Right renal cortex interstitium (tissue), 3 donors: ENCODE measurements around the gene IFT88. TPM values are rescaled to one million over a fixed set of nuclear protein-coding genes. Genes with fewer than 3 reads are reported as not detected.
A peak's percentile ranks its signal among the peaks of the same experiment; 100 is the strongest.

Source experiments
- DNase-seq, 3 donors: peaks; one replicate each; pipeline ENCODE4 v3.0.0-alpha.2; 2013; ENCODE audit warnings: low read depth in 3 of 3, low spot score in 2 of 3
- polyA plus RNA-seq, 3 donors: library from polyadenylated mRNA; unstranded; fragments of 120-200 nt; gene quantifications; one replicate each; pipeline ENCODE4 v1.2.1, GENCODE V29; 2013; ENCODE audit not compliant: insufficient read length in 3 of 3

The IFT88 gene
- polyA plus RNA-seq, 3 donors, result 39.1 to 41.4 (median 39.5) TPM

DNA sequence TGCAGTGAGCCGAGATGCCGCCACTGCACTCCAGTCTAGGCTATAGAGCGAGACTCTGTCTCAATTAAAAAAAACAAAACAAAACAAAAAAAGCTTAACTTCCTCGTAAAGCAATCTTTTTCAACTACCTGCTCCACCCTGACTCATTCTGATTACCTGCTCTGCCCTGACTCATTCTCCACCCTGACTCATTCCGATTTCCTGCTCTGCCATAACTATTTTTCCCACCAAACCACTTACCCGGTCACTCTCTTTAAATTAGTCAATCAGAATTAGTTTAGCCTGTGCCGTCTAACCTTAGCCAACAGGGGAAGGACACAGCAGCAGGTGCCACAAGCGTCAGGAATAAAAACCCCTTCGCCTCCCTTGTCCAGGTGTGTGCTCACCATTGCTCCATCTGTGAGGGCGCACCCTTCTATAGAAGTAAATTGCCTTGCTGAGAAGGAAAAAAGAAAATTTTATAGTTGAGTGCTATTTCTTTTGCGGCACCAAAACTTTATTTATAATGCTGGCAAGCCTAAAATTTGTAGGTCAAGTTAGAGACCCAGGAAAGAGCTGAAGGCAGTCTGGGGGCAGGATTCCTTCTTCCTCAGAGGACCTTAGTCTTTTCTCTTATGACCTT lies 1.7 kb upstream of the IFT88 start:
- no peak for DNase-seq

DNA sequence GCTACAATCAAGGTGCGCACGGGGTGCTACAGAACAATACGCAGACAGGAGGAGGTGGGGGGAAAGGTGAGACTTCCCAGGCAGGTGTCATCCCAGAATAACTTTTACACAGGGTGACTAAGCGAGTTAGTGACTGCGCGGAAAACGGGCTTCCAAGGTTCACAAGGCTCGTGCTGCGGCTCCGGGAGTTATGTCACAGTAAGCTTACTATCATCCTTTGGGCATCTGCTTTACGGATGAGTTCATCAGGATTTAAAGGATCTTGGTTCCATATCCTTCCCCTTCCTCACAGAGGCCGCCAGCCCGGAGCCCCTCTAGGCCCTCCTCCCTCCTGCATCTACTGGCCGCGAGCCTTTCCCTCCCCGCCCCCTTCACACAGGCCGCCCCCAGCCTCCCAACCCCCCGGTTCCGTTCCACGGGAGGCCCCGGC lies 474 bp upstream of the IFT88 start:
- DNase-seq, result peak; percentile 50 to 67 (median 63)

DNA sequence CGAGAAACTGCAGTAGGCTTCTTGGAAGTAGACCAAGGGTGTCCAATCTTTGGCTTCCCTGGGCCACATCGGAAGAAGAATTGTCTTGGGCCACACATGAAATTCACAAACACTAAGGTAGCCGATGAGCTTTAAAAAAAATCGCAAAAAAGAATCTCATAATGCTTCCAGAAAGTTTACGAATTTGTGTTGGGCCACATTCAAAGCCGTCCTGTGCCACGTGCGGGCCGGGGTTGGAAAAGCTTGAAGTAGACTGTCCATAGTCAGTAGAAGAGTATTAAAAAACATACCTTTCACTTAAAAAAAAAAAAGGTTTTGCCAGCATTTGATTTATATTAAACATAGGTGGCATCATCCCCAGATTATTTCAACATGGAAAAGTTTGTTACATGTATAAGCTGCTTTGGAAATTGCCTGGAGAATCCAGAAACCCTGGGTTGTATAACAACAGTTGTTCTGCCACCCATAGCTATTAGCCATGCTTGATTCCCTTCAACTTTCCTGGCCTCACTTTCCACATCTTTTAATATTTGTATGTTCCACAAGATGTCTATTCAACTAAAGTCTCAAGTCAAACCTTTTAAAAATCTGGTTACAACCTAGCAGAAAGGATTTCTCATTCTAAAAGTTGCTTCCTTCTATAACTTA lies 1.0 kb downstream of the IFT88 start:
- DNase-seq, result no peak

DNA sequence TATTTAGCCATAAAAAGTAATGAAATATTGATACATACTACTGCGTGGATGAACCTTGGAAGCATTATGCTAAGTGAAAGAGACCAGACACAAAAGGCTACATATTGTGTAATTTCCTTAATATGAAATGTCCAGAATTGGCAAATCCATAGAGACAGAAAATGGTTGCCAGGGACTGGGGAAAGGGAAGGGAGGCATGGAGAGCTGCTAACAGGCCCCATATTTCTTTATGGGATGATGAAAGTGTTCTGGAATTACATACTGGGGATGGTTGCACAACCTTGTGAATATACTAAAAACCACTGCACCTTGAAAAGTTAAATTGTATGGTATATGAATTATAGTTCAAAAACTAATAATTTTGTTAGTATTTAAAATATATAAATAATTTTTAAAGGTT lies 3.6 kb downstream of the IFT88 start:
- no peak for DNase-seq

DNA sequence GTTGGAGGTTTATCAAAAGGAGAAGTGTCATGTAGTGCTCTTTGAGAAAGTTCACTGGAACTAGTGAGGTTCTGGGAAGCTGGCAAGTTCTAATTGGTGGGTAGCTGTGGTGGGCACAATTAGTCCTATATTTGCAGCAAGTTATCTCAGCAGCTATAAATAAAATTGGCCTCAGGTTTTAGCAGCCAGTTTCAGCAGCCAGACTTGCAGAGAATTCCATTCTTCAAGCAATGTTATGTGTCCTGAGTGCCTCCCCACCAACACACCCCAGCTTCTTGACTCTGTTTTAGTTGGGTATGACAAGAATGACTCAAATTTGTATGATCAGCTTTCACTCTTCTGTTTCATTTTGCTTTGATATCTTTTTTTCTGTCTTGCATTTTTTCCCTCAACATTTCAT lies 4.7 kb downstream of the IFT88 start:
- no peak for DNase-seq

DNA sequence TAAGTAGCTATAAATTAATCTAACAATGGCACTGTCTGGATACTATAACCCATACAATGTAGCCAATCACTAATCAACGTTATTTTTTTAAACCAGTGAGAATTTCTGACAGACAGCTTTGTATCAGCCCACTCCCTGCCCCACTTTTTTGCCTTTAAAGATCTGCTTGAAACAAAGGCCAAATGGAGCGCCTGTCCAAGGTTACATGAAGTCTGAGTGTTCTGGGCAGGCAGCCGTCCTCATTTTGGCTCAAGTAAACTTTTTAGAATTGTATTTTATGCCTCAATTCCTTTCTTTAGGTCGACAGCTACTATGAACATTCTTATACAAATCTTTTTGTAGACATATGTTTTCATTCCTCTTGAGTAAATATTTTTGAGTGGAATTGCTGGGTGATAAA lies 6.2 kb downstream of the IFT88 start:
- DNase-seq, result no peak

DNA sequence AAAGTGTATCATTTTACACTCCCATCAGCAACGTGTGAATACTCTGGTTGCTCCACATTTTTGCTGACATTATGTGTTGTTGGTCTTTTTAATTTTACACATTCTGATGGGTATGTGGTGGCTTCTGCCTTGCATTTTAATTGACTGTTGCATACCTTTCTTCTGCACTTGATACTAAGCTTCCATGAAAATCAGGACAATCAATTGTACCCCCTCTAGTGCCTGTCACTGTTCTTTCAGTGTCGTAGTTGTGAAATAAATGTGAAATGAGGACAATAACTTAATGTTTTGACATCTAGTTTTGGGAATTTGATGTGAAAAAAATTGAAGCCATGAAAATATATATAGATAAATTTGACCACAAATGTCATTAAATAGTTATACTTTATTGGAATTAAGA lies 6.7 kb downstream of the IFT88 start:
- DNase-seq, result no peak

DNA sequence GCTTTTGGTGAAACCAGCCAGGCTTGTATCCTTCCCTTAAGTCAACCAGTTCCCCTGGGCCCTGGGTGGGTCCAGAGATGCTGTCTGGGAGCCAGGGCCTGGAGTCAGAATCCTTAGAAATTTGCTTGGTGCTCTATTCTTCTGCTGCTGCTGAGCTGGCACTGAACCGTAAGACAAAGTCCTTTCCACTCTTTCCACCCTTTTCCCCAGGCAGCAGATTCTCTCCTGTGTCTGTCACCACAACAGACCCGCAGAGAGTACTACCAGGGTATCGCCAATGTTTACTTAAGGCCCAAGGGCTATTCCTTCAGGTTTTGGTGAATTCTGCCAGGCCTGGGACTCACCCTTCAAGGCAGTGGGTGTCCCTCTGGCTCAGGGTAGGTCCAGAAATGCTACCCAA lies 12.2 kb downstream of the IFT88 start:
- no peak for DNase-seq

DNA sequence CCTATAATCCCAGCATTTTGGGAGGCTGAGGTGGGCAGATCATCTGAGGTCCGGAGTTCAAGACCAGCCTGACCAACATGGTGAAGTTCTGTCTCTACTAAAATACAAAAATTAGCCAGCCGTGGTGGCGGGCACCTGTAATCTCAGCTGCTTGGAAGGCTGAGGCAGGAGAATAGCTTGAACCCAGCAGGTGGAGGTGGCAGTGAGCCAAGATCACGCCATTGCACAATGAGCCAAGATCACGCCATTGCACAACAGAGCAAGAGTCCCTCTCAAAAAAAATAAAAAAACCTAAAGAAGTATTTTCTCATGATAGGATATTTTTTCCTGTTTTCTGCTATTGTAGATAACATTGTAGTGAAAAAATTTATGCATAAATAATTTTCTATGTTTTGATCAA lies 13.3 kb downstream of the IFT88 start:
- DNase-seq, result no peak

DNA sequence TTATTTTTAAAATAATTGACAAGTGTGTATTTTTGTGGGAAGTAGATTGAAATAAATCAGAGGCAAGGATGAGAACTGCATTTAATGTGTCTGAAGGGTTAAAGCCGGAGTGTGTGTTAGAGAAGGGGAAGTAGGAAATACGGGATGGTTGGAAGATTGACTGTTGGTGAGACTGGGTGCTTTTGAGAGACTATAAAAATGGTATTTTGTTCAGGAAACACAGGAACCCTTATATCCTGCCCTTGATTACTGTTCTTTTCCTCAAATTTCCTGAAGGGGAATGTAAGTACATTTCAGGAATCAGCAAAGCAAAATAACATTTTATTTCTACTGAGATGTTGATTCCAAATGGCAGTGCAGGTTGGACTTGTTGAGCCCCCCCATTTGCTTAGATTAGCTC lies 15.1 kb downstream of the IFT88 start:
- DNase-seq, result no peak

DNA sequence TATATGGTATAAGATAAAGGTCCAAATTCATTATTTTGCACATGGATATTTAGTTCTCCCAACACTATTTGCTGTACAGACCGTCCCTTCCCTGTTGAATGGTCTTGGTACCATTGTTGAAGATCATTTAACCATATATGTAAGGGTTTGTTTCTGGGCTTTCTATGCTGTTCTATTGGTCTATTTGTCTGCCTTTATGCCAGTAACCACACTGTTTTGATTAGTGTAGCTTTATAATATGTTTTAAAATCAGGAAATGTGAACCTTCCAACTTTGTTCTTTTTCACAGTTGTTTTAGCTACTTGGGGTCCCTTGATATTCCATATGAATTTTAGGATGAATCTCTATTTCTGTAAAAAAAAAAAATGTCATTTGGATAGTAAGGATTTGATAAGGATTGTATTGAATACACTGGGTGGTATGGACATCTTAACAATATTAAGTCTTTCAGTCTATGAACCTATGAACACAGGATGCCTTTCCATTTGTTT lies 16.9 kb downstream of the IFT88 start:
- no peak for DNase-seq

DNA sequence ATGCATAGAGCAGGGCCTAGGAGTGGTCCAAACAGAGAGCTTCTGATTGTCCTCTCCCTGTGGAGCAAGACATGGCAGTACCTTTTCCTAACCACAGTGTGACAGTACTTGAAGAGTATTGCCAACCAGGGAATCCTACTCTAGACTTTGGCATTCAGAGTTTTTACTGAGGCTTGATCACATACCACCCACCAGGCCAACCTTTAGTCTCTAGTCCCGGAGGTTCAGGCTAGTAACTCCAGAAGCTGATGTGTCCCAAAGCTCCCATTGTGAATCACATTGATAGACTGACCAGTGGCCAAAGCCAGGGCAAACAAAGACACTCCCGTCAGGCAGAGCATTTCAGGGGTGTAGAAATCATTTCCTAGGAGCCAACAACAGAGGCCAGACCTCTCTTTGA lies 18.4 kb downstream of the IFT88 start:
- no peak for DNase-seq

DNA sequence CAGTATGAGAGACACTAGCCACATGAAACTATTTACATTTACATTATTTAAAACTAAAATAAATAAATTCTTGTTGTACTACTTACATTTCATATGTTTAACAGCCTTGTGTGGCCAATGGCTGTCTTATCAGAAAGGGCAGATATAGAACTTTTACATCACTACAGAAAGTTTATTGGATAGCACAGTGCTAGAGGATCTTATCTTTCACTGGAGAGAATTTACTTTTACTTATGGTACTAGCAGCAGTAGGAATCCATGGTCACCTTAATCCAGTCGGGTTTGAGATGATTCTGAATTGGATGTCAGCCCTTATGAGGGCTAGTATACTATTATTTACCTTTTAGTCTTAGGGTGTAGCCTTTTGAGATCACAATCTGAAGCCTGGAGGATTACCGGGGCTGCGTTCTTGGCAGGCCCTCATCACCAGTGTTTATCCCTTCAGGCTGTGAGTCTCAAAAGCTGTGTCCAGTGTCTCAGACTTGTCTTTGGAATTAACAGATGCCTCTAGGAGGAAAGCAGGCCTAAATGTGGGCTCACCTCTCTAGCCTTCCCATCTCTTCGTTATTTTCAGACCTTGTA lies 21.7 kb downstream of the IFT88 start:
- DNase-seq, result no peak

DNA sequence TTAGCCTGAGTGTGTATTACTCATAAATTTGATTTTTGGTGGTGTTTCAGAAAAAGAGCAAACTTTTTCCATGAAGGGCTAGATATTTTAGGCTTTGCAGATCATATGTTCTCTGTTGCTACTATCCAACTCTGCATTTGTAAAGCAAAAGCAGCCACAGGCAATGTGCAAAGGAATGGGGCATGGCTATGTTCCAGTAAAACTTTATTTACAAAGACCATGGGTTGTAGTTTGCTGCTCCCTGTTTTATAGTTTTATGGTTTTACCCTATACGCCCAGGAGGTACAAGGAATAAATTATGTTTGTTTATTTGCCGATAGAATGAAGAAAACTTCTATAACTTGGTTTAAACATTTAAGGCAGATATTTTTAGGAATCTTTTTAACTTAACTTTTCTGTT lies 23.6 kb downstream of the IFT88 start:
- no peak for DNase-seq

DNA sequence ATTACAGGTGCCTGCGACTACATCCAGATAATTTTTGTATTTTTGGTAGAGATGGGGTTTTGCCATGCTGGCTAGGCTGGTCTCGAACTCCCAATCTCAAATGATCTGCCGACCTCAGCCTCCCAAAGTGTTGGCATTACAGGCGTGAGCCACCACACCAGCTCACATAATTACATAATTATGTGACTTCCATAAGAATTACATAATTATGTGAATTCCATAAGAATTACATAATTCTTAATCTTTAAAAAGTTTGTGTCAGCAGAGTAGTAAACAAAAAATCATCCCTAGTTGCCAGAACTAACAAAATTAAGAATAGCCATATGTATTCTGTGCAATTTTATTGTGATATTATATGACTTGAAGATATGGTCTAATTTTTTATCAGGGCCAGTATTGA lies 25.6 kb downstream of the IFT88 start:
- DNase-seq, result no peak

DNA sequence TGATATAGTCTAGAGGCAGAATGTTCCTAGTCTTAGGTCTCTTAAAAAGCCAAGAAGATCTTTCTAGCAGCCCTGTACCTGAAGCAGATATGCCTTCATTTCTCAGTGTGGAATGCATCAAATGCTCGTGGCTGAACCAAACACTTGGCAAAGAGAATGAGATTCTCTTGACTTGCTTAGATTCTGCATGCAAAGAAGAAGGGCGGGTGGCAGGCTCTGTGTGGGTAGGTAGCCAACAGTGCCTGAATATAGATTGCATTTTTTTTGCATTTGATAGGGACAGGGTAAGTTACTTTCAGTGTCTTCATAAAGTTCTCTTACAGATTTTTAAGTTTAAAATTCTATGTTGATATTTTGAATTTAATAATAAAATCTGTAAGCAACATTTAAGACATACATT lies 27.3 kb downstream of the IFT88 start:
- no peak for DNase-seq

DNA sequence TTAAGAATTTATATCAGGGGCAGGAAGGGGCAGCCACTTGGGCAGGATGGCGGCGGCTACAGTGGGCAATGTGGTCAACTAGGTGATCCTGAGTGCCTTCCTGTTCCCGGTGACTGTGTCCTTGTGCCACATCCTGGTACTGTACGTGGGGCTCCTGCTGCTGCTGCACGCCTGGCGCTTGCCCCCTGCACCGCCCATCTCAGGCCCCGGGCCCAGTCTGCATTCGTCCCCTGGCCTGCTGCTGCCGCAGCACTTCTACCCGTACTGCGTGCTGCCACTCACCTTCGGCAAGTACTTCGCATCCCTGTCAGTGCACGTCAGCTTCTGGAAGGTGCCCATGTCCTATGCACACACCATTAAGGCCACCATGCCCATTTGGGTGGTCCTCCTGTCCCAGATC lies 40.1 kb downstream of the IFT88 start:
- DNase-seq, result no peak

DNA sequence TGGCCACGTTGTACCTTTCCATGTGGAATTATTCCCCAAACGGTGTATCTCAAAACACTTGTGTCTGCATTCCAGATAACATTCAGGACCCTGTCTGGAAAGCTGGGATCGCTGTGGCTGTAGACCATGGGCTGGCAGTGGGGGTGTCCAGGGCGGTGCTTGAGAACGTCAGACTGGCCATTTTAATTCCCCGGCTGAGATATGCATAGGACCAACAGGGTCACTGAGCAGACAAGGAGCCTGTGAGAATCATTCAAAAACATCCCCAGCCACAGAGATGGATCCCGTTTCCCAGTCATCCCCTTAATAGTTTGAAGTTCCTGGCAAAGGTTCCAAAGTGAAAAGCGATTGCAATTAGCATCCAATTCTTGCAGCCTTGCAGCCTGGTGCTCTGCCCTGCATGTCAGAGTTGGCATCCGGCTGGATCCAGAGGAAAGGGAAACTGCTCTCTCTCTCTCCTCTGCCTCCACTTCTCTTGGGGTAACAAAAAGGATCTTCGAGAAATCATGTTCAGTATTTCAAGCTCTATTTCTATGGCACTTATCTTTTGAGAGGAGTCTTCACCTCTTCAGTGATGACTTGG lies 41.6 kb downstream of the IFT88 start:
- no peak for DNase-seq

DNA sequence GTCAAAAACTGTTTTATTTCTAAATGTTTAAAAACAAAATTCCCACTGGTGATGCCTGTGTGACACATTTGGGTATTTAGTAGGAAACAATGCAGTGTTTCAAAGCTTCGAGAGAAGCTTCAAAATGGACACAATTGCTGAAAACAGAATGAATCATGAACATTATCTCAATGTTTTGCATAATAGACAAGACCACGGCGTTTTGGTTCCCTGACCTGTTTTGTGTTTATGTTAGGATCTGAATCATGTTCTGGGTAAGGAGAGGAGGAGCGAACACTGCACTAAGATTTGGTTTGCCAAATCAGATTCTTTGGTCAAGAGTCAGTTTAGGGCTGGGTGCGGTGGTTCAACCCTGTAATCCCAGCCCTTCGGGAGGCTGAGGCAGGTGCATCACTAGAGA lies 42.2 kb downstream of the IFT88 start:
- DNase-seq, result no peak

DNA sequence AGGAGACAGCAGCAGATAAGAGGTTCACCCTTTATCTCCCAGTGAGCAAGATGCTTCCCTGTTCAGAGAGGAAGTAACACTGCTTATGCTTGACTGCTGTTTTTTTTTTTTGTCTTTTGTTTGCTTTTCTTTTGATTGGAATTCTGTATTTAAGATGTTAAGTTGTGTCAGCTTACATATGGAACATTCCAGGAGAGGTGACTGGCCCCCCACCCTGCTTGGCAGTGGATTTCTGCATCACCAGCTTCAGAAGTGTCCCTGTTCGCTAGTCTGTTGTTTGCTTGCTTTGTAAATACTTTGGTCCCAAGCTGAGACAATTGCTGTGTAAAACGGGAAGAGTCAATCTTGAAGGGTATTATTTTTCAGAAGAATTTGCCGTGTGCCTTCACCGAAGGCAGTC lies 43.0 kb downstream of the IFT88 start:
- no peak for DNase-seq

DNA sequence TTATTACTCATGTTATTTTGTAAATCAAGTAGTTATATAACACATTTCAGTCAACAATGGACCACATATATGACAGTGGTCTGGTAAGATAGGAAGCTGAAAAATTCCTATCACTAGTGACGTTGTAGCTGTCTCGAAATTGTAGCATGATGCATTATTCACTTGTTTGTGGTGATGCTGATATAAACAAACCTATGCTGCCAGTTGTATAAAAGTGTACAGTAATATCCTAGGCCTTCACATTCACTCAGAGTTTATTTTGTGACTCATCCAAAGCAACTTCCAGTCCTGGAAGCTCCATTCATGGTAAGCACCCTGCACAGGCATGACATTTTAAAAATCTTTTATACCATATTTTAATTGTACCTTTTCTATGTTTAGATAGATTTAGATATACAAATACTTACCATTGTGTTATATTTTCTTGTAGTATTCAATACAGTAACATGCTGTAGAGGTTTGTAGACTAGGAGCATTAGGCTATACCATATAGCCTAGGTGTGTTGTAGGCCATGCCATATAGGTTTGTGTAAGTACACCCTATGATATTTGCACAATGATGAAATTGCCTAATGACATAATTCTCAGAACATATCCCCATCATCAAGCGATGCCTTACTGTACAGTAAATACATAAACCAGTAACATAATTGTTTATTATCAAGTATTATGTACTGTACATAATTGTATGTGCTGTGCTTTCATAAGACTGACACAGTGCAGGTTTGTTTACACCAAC lies 49.3 kb downstream of the IFT88 start:
- DNase-seq, result no peak
